GM23338 (cell line): ENCODE results near the gene ETV6. TPM values are rescaled to one million over a fixed set of nuclear protein-coding genes. Genes with fewer than 3 reads are reported as not detected.
A peak's percentile ranks its signal among the peaks of the same experiment; 100 is the strongest.

Experiments
- ATAC-seq: fragments of 200-7000 bp; cut with Tn5 transposase; 3 replicates; pipeline ENCODE4 v1.9.1; 2020
- DNase-seq: peaks from one replicate; pipeline ENCODE4 v3.0.0-alpha.2; 2015; ENCODE audit warnings: low spot score
- H2AFZ ChIP-seq: fragments of 200-600 bp; sonication (generic); 2 replicates; pipeline ENCODE4 v1.8.0; 2016; ENCODE audit warnings: antibody characterized with exemption, mild to moderate bottlenecking, moderate library complexity
- H3F3A ChIP-seq: fragments of 200-600 bp; sonication (generic); replicated peaks from 2 replicates; pipeline ENCODE4 v1.8.0; 2017; ENCODE audit warnings: antibody characterized with exemption, mixed run types, low read depth
- H3K27ac ChIP-seq: fragments of 200-600 bp; sonication (generic); 2 replicates; pipeline ENCODE4 v1.6.1; 2016; ENCODE audit warnings: low read depth
- H3K27me3 ChIP-seq: fragments of 200-600 bp; sonication (generic); 2 replicates; pipeline ENCODE4 v1.8.0; 2016; ENCODE audit warnings: mild to moderate bottlenecking, mixed run types, moderate library complexity; ENCODE audit not compliant: insufficient read depth
- H3K36me3 ChIP-seq: fragments of 200-600 bp; sonication (generic); 2 replicates; pipeline ENCODE4 v1.8.0; 2016; ENCODE audit warnings: mild to moderate bottlenecking; ENCODE audit not compliant: insufficient read depth
- H3K4me1 ChIP-seq: fragments of 200-600 bp; sonication (generic); 2 replicates; pipeline ENCODE4 v1.8.0; 2016; ENCODE audit warnings: mild to moderate bottlenecking, moderate library complexity; ENCODE audit not compliant: insufficient read depth
- H3K4me2 ChIP-seq: fragments of 200-600 bp; sonication (generic); 2 replicates; pipeline ENCODE4 v1.7.1; 2017; ENCODE audit warnings: mixed run types
- H3K4me3 ChIP-seq: fragments of 200-600 bp; sonication (generic); 2 replicates; pipeline ENCODE4 v1.6.1; 2016; ENCODE audit warnings: mixed run types
- H3K79me2 ChIP-seq: fragments of 200-600 bp; sonication (generic); replicated peaks from 2 replicates; pipeline ENCODE4 v1.8.0; 2017; ENCODE audit warnings: mild to moderate bottlenecking; ENCODE audit not compliant: insufficient read depth
- H3K9me2 ChIP-seq: fragments of 200-600 bp; sonication (generic); 2 replicates; pipeline ENCODE4 v1.8.0; 2017; ENCODE audit not compliant: insufficient read depth
- H4K20me1 ChIP-seq: fragments of 200-600 bp; sonication (generic); replicated peaks from 2 replicates; pipeline ENCODE4 v1.8.0; 2017; ENCODE audit warnings: mild to moderate bottlenecking; ENCODE audit not compliant: insufficient read depth
- H3K27ac Mint-ChIP-seq: 2 replicates; pipeline ENCODE4 v1.8.0; 2020; ENCODE audit warnings: inconsistent platforms, mild to moderate bottlenecking, moderate library complexity, mixed read lengths
- H3K27me3 Mint-ChIP-seq: 3 replicates; pipeline ENCODE4 v1.8.0; 2022; ENCODE audit warnings: low read depth, mild to moderate bottlenecking, moderate library complexity, mixed read lengths, inconsistent platforms; ENCODE audit not compliant: insufficient read depth, poor library complexity
- H3K36me3 Mint-ChIP-seq: 3 replicates; pipeline ENCODE4 v1.8.0; 2021; ENCODE audit warnings: low read depth, mild to moderate bottlenecking, inconsistent platforms, moderate library complexity, mixed read lengths
- H3K4me1 Mint-ChIP-seq: 3 replicates; pipeline ENCODE4 v1.8.0; 2020; ENCODE audit warnings: mild to moderate bottlenecking, inconsistent platforms, mixed read lengths
- H3K4me3 Mint-ChIP-seq: 3 replicates; pipeline ENCODE4 v1.8.0; 2021; ENCODE audit warnings: moderate library complexity, mild to moderate bottlenecking, inconsistent platforms, mixed read lengths
- H3K9me3 Mint-ChIP-seq: 3 replicates; pipeline ENCODE4 v1.8.0; 2020; ENCODE audit warnings: moderate library complexity, mild to moderate bottlenecking, inconsistent platforms, mixed read lengths
- CREB1 ChIP-seq: fragments of 250-450 bp; sonication (Bioruptor Pico); IDR thresholded peaks from 2 replicates; pipeline ENCODE4 v1.5.0; 2020; ENCODE audit warnings: low read depth, mild to moderate bottlenecking, moderate library complexity
- EZH2 ChIP-seq: fragments of 200-600 bp; sonication (generic); IDR thresholded peaks from one replicate; pipeline ENCODE4 v1.8.0; 2017; ENCODE audit warnings: antibody characterized with exemption, mild to moderate bottlenecking, low read depth; ENCODE audit not compliant: unreplicated experiment
- EZH2phosphoT487 ChIP-seq: fragments of 200-600 bp; sonication (generic); IDR thresholded peaks from one replicate; pipeline ENCODE4 v1.8.1; 2018; ENCODE audit warnings: antibody characterized with exemption; ENCODE audit not compliant: unreplicated experiment
- JUNB ChIP-seq: IDR thresholded peaks from one replicate; pipeline ENCODE4 v1.6.1; 2016; ENCODE audit warnings: antibody characterized with exemption; ENCODE audit not compliant: unreplicated experiment
- NANOG ChIP-seq: IDR thresholded peaks from 2 replicates; pipeline ENCODE4 v1.6.1; 2016; ENCODE audit warnings: antibody characterized with exemption, borderline replicate concordance
- POLR2AphosphoS5 ChIP-seq: IDR thresholded peaks from 2 replicates; pipeline ENCODE4 v1.6.1; 2016; ENCODE audit warnings: antibody characterized with exemption, low read depth
- REST ChIP-seq: IDR thresholded peaks from one replicate; pipeline ENCODE4 v1.6.1; 2018; ENCODE audit warnings: antibody characterized with exemption; ENCODE audit not compliant: unreplicated experiment
- STAT1 ChIP-seq: IDR thresholded peaks from one replicate; pipeline ENCODE4 v1.6.1; 2016; ENCODE audit warnings: antibody characterized with exemption; ENCODE audit not compliant: unreplicated experiment
- ZNF114 ChIP-seq: fragments of 250-450 bp; sonication (Bioruptor Pico); IDR thresholded peaks from 2 replicates; pipeline ENCODE4 v1.5.0; 2020; ENCODE audit warnings: mild to moderate bottlenecking, moderate library complexity
- ZNF331 ChIP-seq: fragments of 250-450 bp; sonication (Bioruptor Pico); IDR thresholded peaks from 2 replicates; pipeline ENCODE4 v1.5.0; 2020; ENCODE audit warnings: low read depth, mild to moderate bottlenecking, moderate library complexity
- polyA plus RNA-seq: library from polyadenylated mRNA; unstranded; fragments of >200 nt; fragmentation: Nextera tagmentation; extraction: Ambion mirVana; gene quantifications from 2 replicates; pipeline ENCODE4 v1.2.1, GENCODE V29; 2016
- total RNA-seq: library from RNA; depleted of rRNA; stranded (reverse); fragments of >200 nt; shearing (Covaris generic); gene quantifications from 2 replicates; pipeline ENCODE4 v1.2.3, GENCODE V29; 2014
- TF ChIP-seq, protein P1 (sequence below), 2 experiments: fragments of 200-600 bp in 1 of 2; sonication (generic) in 1 of 2; conservative IDR thresholded peaks; 2 replicates each; pipeline versions ENCODE4 v1.5.1 to v1.6.1; 2016 to 2017; ENCODE audit warnings: antibody characterized with exemption in 2 of 2, low read depth in 2 of 2, mild to moderate bottlenecking in 2 of 2, moderate library complexity in 1 of 2
- TF ChIP-seq, protein P2 (sequence below): fragments of 250-450 bp; sonication (Bioruptor Pico); IDR thresholded peaks from 2 replicates; pipeline ENCODE4 v1.5.0; 2020; ENCODE audit warnings: mild to moderate bottlenecking, moderate library complexity
- TF ChIP-seq, protein P3 (sequence below): IDR thresholded peaks from 2 replicates; pipeline ENCODE4 v1.6.1; 2016; ENCODE audit warnings: antibody characterized with exemption

The ETV6 gene
- total and polyA plus RNA-seq, 2 experiments from 2014 or later: 7.5 to 15.1 TPM

- H4K20me1 ChIP-seq: 0 out of 2 replicates have a peak, but pooled peaks cover 3% of the 10 kb centered on the region
- ATAC-seq (peak; percentile 46; the same call in 2 of the 3 replicates), DNase-seq (no peak)
- Mint-ChIP-seq H3K36me3 (peaks cover 4% of the 10 kb centered on the region; the same call in 2 of the 3 replicates), H3K27me3 (peaks cover 5% of the 10 kb centered on the region), H3K9me3 (no peaks in the 10 kb centered on the region; the same call in 2 of the 3 replicates), H3K4me1 (peaks cover 39% of the 10 kb centered on the region), H3K27ac (no peak overlapping the region), H3K4me3 (no peak overlapping the region)
- peaks cover 23% of the 10 kb centered on the region for H3K4me1 ChIP-seq
- no peak overlapping the region for H3K4me3 ChIP-seq
- no peaks in the 10 kb centered on the region for H3K27me3 ChIP-seq
- H3K9me2 ChIP-seq: 0 out of 2 replicates have a peak, but pooled peaks cover 1% of the 10 kb centered on the region
- H3K4me2 ChIP-seq: no peak overlapping the region
- H3F3A ChIP-seq: no peaks in the 10 kb centered on the region
- no peak overlapping the region for H2AFZ ChIP-seq
- H3K27ac ChIP-seq: no peak overlapping the region
- TF ChIP-seq CREB1 (CRISPR knock-in tag) (no peak), POLR2AphosphoS5 (no peak), NANOG (no peak), ZNF114 (no peak), REST (no peak), STAT1 (no peak), EZH2 (no peak), JUNB (no peak), ZNF331 (CRISPR knock-in tag) (no peak), EZH2phosphoT487 (no peak)
- TF ChIP-seq, protein P1, sequence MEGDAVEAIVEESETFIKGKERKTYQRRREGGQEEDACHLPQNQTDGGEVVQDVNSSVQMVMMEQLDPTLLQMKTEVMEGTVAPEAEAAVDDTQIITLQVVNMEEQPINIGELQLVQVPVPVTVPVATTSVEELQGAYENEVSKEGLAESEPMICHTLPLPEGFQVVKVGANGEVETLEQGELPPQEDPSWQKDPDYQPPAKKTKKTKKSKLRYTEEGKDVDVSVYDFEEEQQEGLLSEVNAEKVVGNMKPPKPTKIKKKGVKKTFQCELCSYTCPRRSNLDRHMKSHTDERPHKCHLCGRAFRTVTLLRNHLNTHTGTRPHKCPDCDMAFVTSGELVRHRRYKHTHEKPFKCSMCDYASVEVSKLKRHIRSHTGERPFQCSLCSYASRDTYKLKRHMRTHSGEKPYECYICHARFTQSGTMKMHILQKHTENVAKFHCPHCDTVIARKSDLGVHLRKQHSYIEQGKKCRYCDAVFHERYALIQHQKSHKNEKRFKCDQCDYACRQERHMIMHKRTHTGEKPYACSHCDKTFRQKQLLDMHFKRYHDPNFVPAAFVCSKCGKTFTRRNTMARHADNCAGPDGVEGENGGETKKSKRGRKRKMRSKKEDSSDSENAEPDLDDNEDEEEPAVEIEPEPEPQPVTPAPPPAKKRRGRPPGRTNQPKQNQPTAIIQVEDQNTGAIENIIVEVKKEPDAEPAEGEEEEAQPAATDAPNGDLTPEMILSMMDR (conservative IDR thresholded peaks at IDR 0.05; ENCODE audit: low read depth in 2 of 2): no peak
- TF ChIP-seq, protein P2, sequence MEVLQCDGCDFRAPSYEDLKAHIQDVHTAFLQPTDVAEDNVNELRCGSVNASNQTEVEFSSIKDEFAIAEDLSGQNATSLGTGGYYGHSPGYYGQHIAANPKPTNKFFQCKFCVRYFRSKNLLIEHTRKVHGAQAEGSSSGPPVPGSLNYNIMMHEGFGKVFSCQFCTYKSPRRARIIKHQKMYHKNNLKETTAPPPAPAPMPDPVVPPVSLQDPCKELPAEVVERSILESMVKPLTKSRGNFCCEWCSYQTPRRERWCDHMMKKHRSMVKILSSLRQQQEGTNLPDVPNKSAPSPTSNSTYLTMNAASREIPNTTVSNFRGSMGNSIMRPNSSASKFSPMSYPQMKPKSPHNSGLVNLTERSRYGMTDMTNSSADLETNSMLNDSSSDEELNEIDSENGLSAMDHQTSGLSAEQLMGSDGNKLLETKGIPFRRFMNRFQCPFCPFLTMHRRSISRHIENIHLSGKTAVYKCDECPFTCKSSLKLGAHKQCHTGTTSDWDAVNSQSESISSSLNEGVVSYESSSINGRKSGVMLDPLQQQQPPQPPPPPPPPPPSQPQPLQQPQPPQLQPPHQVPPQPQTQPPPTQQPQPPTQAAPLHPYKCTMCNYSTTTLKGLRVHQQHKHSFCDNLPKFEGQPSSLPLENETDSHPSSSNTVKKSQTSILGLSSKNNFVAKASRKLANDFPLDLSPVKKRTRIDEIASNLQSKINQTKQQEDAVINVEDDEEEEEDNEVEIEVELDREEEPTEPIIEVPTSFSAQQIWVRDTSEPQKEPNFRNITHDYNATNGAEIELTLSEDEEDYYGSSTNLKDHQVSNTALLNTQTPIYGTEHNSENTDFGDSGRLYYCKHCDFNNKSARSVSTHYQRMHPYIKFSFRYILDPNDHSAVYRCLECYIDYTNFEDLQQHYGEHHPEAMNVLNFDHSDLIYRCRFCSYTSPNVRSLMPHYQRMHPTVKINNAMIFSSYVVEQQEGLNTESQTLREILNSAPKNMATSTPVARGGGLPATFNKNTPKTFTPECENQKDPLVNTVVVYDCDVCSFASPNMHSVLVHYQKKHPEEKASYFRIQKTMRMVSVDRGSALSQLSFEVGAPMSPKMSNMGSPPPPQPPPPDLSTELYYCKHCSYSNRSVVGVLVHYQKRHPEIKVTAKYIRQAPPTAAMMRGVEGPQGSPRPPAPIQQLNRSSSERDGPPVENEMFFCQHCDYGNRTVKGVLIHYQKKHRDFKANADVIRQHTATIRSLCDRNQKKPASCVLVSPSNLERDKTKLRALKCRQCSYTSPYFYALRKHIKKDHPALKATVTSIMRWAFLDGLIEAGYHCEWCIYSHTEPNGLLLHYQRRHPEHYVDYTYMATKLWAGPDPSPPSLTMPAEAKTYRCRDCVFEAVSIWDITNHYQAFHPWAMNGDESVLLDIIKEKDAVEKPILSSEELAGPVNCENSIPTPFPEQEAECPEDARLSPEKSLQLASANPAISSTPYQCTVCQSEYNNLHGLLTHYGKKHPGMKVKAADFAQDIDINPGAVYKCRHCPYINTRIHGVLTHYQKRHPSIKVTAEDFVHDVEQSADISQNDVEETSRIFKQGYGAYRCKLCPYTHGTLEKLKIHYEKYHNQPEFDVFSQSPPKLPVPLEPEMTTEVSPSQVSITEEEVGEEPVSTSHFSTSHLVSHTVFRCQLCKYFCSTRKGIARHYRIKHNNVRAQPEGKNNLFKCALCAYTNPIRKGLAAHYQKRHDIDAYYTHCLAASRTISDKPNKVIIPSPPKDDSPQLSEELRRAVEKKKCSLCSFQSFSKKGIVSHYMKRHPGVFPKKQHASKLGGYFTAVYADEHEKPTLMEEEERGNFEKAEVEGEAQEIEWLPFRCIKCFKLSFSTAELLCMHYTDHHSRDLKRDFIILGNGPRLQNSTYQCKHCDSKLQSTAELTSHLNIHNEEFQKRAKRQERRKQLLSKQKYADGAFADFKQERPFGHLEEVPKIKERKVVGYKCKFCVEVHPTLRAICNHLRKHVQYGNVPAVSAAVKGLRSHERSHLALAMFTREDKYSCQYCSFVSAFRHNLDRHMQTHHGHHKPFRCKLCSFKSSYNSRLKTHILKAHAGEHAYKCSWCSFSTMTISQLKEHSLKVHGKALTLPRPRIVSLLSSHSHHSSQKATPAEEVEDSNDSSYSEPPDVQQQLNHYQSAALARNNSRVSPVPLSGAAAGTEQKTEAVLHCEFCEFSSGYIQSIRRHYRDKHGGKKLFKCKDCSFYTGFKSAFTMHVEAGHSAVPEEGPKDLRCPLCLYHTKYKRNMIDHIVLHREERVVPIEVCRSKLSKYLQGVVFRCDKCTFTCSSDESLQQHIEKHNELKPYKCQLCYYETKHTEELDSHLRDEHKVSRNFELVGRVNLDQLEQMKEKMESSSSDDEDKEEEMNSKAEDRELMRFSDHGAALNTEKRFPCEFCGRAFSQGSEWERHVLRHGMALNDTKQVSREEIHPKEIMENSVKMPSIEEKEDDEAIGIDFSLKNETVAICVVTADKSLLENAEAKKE (CRISPR knock-in tag): no peak
- TF ChIP-seq, protein P3, sequence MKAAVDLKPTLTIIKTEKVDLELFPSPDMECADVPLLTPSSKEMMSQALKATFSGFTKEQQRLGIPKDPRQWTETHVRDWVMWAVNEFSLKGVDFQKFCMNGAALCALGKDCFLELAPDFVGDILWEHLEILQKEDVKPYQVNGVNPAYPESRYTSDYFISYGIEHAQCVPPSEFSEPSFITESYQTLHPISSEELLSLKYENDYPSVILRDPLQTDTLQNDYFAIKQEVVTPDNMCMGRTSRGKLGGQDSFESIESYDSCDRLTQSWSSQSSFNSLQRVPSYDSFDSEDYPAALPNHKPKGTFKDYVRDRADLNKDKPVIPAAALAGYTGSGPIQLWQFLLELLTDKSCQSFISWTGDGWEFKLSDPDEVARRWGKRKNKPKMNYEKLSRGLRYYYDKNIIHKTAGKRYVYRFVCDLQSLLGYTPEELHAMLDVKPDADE: no peak
- H3K79me2 ChIP-seq: peaks cover 11% of the 10 kb centered on the region; the same call in 1 of the 2 replicates
- H3K36me3 ChIP-seq: 0 out of 2 replicates have a peak, but pooled peaks cover 2% of the 10 kb centered on the region
Observed at GRCh38 chr12:11768233-11768965, 118.9 kb downstream of the ETV6 start.
